ENCODE results near the gene PATJ.

Gene PATJ

DNA sequence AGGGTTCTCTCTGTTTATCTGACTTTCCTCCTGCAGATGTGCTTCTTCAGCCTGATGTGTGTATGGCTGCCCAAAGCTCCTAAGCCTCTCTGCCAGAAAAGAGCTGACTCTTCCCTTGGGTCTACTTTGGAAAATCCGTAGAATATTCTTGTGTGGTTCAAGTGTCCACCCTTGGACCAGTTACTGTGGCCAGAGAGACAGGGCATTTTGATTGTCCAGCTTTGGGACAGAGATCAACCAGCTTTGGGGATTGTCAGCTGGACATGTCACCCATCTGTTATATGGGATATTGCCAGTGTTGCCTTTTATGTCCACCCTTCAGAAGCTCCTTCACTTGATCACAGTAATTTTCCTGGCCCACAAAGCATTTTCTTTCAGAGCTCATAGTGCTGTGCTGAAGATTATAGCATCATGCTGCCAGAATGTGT lies 326.1 kb downstream of the PATJ start:
- no peak for DNase-seq (ENCODE audit: low read depth)
- TF ChIP-seq, protein P1, sequence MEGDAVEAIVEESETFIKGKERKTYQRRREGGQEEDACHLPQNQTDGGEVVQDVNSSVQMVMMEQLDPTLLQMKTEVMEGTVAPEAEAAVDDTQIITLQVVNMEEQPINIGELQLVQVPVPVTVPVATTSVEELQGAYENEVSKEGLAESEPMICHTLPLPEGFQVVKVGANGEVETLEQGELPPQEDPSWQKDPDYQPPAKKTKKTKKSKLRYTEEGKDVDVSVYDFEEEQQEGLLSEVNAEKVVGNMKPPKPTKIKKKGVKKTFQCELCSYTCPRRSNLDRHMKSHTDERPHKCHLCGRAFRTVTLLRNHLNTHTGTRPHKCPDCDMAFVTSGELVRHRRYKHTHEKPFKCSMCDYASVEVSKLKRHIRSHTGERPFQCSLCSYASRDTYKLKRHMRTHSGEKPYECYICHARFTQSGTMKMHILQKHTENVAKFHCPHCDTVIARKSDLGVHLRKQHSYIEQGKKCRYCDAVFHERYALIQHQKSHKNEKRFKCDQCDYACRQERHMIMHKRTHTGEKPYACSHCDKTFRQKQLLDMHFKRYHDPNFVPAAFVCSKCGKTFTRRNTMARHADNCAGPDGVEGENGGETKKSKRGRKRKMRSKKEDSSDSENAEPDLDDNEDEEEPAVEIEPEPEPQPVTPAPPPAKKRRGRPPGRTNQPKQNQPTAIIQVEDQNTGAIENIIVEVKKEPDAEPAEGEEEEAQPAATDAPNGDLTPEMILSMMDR (conservative IDR thresholded peaks at IDR 0.05; ENCODE audit: low read depth, low read length) = no peak
- H3K4me3 ChIP-seq (ENCODE audit: low read depth, low read length) = no peak overlapping the region

DNA sequence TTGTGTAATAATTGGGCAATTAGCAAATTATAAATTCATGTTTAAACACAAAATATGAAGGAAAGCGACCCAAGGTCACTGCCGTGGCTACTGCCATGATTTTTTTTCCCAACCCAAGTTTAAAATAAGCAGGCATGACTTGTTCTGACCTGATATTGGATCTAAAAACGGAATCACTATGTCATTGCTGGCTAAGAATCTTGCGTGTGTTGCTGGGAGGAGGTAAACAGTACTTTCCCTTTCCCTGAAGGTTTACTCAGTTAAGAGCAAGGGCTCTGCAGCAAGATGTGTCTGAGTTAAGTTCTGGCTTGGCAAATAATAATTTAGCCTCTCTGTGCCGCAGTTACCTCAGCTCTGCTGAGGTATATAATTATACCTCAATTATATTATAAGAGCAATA lies 326.7 kb downstream of the PATJ start:
- DNase-seq (ENCODE audit: low read depth) = peak; percentile 44
- TF ChIP-seq, protein P1 (conservative IDR thresholded peaks at IDR 0.05; ENCODE audit: low read depth, low read length) = no peak

DNA sequence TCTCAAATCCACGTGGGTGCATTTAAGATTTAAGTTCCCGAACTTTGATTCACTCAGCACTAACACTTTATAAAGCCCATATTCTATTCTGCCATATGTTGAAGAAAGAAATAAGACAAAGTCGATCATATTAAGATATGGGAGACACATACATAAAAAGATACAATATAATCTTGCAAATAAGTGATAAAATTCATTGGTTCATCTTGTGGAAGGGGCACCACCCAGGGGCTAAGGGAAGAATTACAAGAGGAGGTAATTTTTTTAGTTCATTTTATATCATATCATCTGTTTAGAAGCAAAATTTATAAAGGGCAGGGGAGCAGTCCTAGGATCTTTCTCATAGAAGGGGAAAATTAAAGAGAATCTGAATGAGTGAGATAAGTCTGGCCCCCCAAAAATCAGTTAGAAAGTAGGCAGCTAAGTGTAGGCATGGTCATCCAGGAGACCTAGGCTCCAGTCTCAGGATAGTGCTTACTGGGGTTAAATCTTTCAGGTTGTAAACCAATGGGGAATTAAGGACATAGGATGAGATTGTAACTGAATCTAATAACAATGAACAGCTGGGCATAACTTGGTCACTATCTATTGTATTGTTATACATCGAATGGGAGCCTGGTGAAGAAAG lies 328.2 kb downstream of the PATJ start:
- DNase-seq (ENCODE audit: low read depth) = peak; percentile 64
- no peak overlapping the region for H3K4me3 ChIP-seq (ENCODE audit: low read depth, low read length)
- TF ChIP-seq, protein P1 (conservative IDR thresholded peaks at IDR 0.05; ENCODE audit: low read depth, low read length) = peak; percentile 74

More for the DNA sequence above, 326.7 kb downstream of the PATJ start:
- H3K4me3 ChIP-seq (ENCODE audit: low read depth, low read length) = no peak overlapping the region

DNA sequence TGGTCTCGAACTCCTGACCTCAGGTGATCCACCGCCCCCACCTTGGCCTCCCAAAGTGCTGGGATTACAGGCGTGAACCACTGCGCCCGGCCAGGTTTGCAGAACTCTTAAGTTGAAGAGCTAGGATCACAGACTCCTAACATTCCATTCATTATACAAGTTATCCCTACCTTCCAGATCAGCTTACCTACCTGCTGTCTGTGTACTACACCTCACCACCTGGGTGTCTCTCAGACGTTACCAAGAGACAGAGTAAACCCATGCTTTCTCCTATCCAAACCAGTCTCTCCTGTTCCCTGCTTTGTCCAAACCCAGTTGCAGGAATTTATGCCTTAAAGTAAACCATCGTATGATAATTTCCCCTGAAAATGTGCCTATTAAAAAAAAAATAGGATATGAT lies 329.4 kb downstream of the PATJ start:
- no peak overlapping the region for H3K4me3 ChIP-seq (ENCODE audit: low read depth, low read length)
- no peak for DNase-seq (ENCODE audit: low read depth)
- TF ChIP-seq, protein P1 (conservative IDR thresholded peaks at IDR 0.05; ENCODE audit: low read depth, low read length) = no peak

DNA sequence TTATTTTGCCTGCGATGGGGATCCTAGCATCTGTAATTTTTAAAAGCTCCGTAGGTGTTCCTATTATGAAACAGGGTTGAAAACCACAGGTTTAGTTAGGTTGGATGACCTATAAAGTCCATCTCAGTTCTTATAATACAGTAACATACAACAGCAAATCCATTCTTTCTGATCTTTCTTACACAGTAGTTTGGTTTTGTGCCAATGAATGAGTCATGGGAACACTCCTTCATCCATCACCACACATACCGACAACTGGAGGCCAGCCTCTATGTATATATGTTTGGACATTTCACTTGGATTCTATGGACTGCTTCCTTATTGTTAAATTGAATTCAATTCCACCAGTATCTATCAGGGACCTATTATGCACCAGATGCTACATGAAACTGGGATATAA lies 334.0 kb downstream of the PATJ start:
- TF ChIP-seq, protein P1 (conservative IDR thresholded peaks at IDR 0.05; ENCODE audit: low read depth, low read length) = no peak
- H3K4me3 ChIP-seq (ENCODE audit: low read depth, low read length) = no peak overlapping the region
- peak; percentile 92 for DNase-seq (ENCODE audit: low read depth)

DNA sequence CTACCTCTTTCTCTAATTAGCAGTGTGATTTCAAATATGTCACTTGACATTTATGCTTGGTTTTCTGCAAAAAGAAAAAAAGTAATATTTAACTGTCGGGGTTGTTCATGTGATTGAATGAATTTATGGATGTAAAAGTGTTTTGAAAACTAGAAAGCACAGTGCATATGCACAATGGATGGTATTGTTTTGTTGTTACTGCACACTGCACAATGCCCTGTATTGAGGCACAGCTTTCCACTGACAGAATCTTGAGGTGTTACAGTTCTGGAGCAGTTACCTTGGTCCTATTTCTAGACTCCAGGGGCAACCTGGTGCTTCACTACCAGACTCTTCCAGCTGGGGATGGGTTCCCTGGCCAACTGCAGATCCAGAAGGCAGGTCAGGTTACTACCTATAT lies 335.5 kb downstream of the PATJ start:
- no peak for DNase-seq (ENCODE audit: low read depth)
- no peak overlapping the region for H3K4me3 ChIP-seq (ENCODE audit: low read depth, low read length)
- TF ChIP-seq, protein P1 (conservative IDR thresholded peaks at IDR 0.05; ENCODE audit: low read depth, low read length) = no peak

Measured in choroid plexus epithelial cell (primary cell).